ENCODE measurements around the gene OVCH1. TPM values are rescaled to one million over a fixed set of nuclear protein-coding genes. Genes with fewer than 3 reads are reported as not detected.
"Not testable (repeated sequence)": the region's sequence is repeated elsewhere in the genome, so short reads cannot be mapped to it uniquely, and the experiment has no call there.

Gene OVCH1
- total RNA-seq, 1 experiment from 2014 or later = 0.04 TPM

GRCh38 chr12:29389295-29389919, 108.1 kb downstream of the OVCH1 start:
- Mint-ChIP-seq H3K27me3 (ENCODE audit: low read depth) (no peaks in the 10 kb centered on the region), H3K36me3 (no peaks in the 10 kb centered on the region), H3K4me3 (no peak overlapping the region), H3K27ac (no peak overlapping the region), H3K4me1 (no peaks in the 10 kb centered on the region), H3K9me3 (peaks cover 12% of the 10 kb centered on the region)
- TF ChIP-seq JAZF1 (CRISPR knock-in tag; IDR thresholded peaks at IDR 0.05) (no peak), ZNF425 (CRISPR knock-in tag; conservative IDR thresholded peaks at IDR 0.05) (no peak), E2F5 (CRISPR knock-in tag; IDR thresholded peaks at IDR 0.05) (no peak), MYBL2 (CRISPR knock-in tag; IDR thresholded peaks at IDR 0.05) (no peak), ATF3 (CRISPR knock-in tag; conservative IDR thresholded peaks at IDR 0.05) (no peak), STAT6 (CRISPR knock-in tag; conservative IDR thresholded peaks at IDR 0.05; ENCODE audit: low read depth) (no peak), CDX4 (CRISPR knock-in tag; IDR thresholded peaks at IDR 0.05; ENCODE audit: borderline replicate concordance) (no peak), ZSCAN18 (CRISPR knock-in tag; IDR thresholded peaks at IDR 0.05) (no peak), ETV6 (CRISPR knock-in tag; IDR thresholded peaks at IDR 0.05) (no peak), ZNF396 (CRISPR knock-in tag; IDR thresholded peaks at IDR 0.05; ENCODE audit: borderline replicate concordance) (no peak), ZNF263 (CRISPR knock-in tag; IDR thresholded peaks at IDR 0.05; ENCODE audit: low read depth) (no peak), ZNF232 (CRISPR knock-in tag; IDR thresholded peaks at IDR 0.05) (no peak), NFE2L1 (CRISPR knock-in tag; IDR thresholded peaks at IDR 0.05) (no peak), ZMAT4 (CRISPR knock-in tag; IDR thresholded peaks at IDR 0.05) (no peak)
- CTCF ChIA-PET = no interaction called here
- DNase-seq (ENCODE audit: low spot score) = no peak
- POLR2A ChIA-PET = no interaction called here
- ATAC-seq = no peak

- H3K27me3 Mint-ChIP-seq (ENCODE audit: low read depth); ATAC-seq; DNase-seq (ENCODE audit: low spot score); H3K27ac Mint-ChIP-seq; H3K36me3 Mint-ChIP-seq; H3K4me3 Mint-ChIP-seq; CTCF ChIA-PET; POLR2A ChIA-PET; H3K4me1 Mint-ChIP-seq: not testable (repeated sequence)
- H3K9me3 Mint-ChIP-seq = peaks cover 12% of the 10 kb centered on the region
Measured at GRCh38 chr12:29386084-29386680, 111.3 kb downstream of the OVCH1 start.

- CTCF ChIA-PET; H3K4me3 Mint-ChIP-seq; POLR2A ChIA-PET; DNase-seq (ENCODE audit: low spot score); H3K4me1 Mint-ChIP-seq; H3K36me3 Mint-ChIP-seq; H3K27ac Mint-ChIP-seq; ATAC-seq; H3K27me3 Mint-ChIP-seq (ENCODE audit: low read depth): not testable (repeated sequence)
- H3K9me3 Mint-ChIP-seq = peaks cover 12% of the 10 kb centered on the region
Measured at GRCh38 chr12:29385194-29385593, 112.3 kb downstream of the OVCH1 start.
